Measurements from ENCODE around the gene SSR2.

- TF ChIP-seq POLR2A (IDR thresholded peaks at IDR 0.05) (no peak), CTCF (IDR thresholded peaks at IDR 0.05) (no peak)
These were observed 19.6 kb downstream of the SSR2 start for GRCh38 chr1:156001021-156001661.

Data from uterus (tissue), 2 donors.